MM.1S (cell line): ENCODE data around the gene FBXO39.

Experiments
- EZH2 ChIP-seq: fragments of 300-600 bp; sonication (generic); optimal IDR thresholded peaks from 2 replicates; pipeline ENCODE3; 2017; ENCODE audit warnings: low read depth, mild to moderate bottlenecking, antibody characterized with exemption, low read length, mixed read lengths
- TF ChIP-seq, protein P1 (sequence below): fragments of 300-600 bp; sonication (generic); IDR thresholded peaks from 2 replicates; pipeline ENCODE4 v1.5.1; 2016; ENCODE audit warnings: antibody characterized with exemption, low read length, mixed read lengths

DNA sequence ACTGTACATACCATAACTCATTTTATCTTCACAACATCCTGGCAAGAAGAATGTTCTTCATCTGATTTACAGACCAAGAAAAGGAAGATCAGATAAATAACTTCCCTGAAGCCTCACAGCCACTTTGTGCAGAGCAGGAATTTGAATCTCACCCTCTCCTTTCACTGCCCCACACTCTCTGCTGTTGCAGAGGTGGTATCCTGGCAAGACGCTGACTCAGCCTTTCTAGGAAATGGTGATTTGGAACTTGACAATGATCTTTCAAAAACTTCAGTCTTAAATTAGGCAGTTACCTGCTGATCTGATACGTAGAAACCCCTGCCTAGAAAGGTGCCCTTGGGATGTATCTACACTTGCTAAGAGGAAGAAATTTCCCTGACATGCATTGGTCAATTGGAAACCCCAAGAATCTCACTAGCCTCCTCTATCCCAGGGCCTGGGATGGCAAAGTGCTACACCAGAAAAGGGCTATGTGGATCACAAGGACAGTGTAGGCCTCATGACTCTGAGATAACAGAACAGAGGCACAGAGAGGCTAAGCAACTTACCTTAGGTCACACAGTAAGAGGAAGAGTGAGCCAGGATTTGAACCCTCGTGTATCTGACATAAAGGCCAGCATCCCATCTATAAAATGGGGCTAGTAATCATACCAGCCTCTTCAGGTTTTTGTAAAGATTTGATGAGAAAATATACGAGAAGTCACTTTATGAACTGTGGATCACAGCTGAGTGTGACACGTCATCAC lies 17.9 kb downstream of the FBXO39 start:
- TF ChIP-seq EZH2, result no peak
- TF ChIP-seq, protein P1, sequence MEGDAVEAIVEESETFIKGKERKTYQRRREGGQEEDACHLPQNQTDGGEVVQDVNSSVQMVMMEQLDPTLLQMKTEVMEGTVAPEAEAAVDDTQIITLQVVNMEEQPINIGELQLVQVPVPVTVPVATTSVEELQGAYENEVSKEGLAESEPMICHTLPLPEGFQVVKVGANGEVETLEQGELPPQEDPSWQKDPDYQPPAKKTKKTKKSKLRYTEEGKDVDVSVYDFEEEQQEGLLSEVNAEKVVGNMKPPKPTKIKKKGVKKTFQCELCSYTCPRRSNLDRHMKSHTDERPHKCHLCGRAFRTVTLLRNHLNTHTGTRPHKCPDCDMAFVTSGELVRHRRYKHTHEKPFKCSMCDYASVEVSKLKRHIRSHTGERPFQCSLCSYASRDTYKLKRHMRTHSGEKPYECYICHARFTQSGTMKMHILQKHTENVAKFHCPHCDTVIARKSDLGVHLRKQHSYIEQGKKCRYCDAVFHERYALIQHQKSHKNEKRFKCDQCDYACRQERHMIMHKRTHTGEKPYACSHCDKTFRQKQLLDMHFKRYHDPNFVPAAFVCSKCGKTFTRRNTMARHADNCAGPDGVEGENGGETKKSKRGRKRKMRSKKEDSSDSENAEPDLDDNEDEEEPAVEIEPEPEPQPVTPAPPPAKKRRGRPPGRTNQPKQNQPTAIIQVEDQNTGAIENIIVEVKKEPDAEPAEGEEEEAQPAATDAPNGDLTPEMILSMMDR, result no peak
